Measurements from ENCODE around the gene EYA2. TPM values are rescaled to one million over a fixed set of nuclear protein-coding genes. Genes with fewer than 3 reads are reported as not detected.

The EYA2 gene
- total RNA-seq, 1 donor = 17.7 TPM

DNA sequence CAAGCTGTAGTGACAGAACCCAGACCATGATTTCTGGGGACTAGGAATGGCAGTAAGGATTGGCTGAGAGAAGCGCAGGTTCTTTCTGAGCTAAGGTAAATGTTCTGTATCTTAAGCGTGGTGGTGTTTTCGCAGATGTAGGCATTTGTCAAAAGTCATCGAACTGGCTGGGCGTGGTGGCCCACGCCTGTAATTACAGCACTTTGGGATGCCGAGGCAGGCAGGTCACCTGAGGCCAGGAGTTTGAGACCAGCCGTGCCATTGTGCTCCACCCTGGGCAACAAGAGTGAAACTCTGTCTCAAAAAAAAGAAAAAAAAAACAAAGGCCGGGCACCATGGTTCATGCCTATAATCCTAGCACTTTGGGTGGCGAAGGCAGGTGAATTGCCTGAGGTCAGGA is 40.7 kb upstream of the EYA2 start:
- no peaks in the 10 kb centered on the region for H4K20me1 ChIP-seq (ENCODE audit: insufficient read depth, low read length)
- H3K4me3 ChIP-seq (ENCODE audit: insufficient read depth, low read length) = no peak overlapping the region
- TF ChIP-seq, protein P1, sequence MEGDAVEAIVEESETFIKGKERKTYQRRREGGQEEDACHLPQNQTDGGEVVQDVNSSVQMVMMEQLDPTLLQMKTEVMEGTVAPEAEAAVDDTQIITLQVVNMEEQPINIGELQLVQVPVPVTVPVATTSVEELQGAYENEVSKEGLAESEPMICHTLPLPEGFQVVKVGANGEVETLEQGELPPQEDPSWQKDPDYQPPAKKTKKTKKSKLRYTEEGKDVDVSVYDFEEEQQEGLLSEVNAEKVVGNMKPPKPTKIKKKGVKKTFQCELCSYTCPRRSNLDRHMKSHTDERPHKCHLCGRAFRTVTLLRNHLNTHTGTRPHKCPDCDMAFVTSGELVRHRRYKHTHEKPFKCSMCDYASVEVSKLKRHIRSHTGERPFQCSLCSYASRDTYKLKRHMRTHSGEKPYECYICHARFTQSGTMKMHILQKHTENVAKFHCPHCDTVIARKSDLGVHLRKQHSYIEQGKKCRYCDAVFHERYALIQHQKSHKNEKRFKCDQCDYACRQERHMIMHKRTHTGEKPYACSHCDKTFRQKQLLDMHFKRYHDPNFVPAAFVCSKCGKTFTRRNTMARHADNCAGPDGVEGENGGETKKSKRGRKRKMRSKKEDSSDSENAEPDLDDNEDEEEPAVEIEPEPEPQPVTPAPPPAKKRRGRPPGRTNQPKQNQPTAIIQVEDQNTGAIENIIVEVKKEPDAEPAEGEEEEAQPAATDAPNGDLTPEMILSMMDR (IDR thresholded peaks at IDR 0.05; ENCODE audit: extremely low read depth, low read depth, low read length) = no peak
- no peak for DNase-seq (ENCODE audit: insufficient read length, low spot score, missing footprints)
- H3K4me2 ChIP-seq (ENCODE audit: insufficient read depth, low read length) = no peak overlapping the region
- H3K79me2 ChIP-seq (ENCODE audit: insufficient read depth, low read length) = no peaks in the 10 kb centered on the region
- no peak overlapping the region for H3K27ac ChIP-seq (ENCODE audit: low read depth, low read length)
- no peaks in the 10 kb centered on the region for H3K9me3 ChIP-seq (ENCODE audit: low read depth, low read length)
- H3K4me1 ChIP-seq (ENCODE audit: insufficient read depth, low read length) = no peaks in the 10 kb centered on the region
- H2AFZ ChIP-seq (ENCODE audit: low read length) = no peak overlapping the region
- no peaks in the 10 kb centered on the region for H3K36me3 ChIP-seq (ENCODE audit: insufficient read depth, low read length)
- H3K27me3 ChIP-seq (ENCODE audit: insufficient read depth, low read length) = peaks cover 12% of the 10 kb centered on the region

DNA sequence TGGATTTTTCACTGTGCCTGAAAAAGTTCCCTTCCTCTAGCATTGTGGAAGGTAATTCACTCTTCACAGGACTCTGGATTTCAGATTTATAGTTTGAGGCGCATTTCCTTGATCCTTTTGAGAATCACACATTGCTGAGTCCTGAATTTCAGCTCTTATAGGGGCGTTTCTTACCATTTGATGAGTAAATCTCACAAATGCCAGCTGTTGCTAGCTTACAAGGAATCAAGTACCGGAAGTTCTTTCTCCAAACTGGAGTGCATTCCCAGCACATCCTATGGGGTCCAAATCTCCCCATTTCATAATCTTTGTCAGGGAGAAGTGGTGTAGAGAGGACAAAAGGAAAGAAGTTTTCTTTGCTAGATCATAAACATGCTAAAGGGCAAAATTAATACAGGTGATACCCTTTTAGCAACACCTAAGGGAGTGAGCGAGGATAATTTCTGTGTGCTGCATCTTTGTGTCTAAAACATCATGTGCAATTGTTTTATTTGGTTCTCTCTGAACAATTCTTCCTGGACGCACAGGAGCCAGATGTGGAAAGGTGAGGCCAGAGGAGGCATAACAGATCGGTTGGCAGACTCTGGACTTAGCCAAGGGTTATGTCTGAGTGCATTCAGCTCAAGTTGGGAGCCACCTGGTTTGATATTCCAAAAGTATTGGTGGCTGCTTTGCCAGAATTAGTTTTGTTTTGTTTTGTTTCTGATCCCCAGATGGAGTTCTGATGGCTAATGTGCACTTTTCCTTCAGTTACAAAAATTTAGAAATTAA is 37.4 kb upstream of the EYA2 start:
- no peaks in the 10 kb centered on the region for H4K20me1 ChIP-seq (ENCODE audit: insufficient read depth, low read length)
- TF ChIP-seq, protein P1 (IDR thresholded peaks at IDR 0.05; ENCODE audit: extremely low read depth, low read depth, low read length) = no peak
- H3K36me3 ChIP-seq (ENCODE audit: insufficient read depth, low read length) = no peaks in the 10 kb centered on the region
- H3K27me3 ChIP-seq (ENCODE audit: insufficient read depth, low read length) = peaks cover 3% of the 10 kb centered on the region
- no peak for DNase-seq (ENCODE audit: insufficient read length, low spot score, missing footprints)
- no peaks in the 10 kb centered on the region for H3K79me2 ChIP-seq (ENCODE audit: insufficient read depth, low read length)
- no peak overlapping the region for H3K4me3 ChIP-seq (ENCODE audit: insufficient read depth, low read length)
- no peak overlapping the region for H2AFZ ChIP-seq (ENCODE audit: low read length)
- no peak overlapping the region for H3K4me2 ChIP-seq (ENCODE audit: insufficient read depth, low read length)
- no peaks in the 10 kb centered on the region for H3K9me3 ChIP-seq (ENCODE audit: low read depth, low read length)
- no peak overlapping the region for H3K27ac ChIP-seq (ENCODE audit: low read depth, low read length)
- no peaks in the 10 kb centered on the region for H3K4me1 ChIP-seq (ENCODE audit: insufficient read depth, low read length)

DNA sequence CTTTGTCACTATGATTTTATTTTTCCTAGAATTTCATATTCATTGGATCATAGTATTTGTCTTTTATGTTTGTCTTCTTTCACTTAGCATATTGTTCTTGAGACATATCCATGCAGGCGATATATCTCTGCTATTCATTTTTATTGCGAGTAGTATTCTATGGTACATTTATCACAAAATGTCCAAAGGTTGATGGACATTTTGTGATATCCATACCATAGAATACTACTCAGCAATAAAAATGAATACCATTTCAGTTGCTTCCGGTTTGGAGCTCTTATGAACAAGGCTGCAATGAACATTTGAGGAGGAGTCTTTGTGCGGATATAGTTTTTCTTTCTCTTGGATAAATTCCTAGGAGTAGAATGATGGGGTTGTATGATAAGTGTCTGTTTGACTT is 28.8 kb upstream of the EYA2 start:
- Histone ChIP-seq H3K36me3 (ENCODE audit: insufficient read depth, low read length) (no peaks in the 10 kb centered on the region), H3K27ac (ENCODE audit: low read depth, low read length) (no peak overlapping the region), H3K4me3 (ENCODE audit: insufficient read depth, low read length) (no peak overlapping the region), H3K79me2 (ENCODE audit: insufficient read depth, low read length) (no peaks in the 10 kb centered on the region), H2AFZ (ENCODE audit: low read length) (no peak overlapping the region), H4K20me1 (ENCODE audit: insufficient read depth, low read length) (no peaks in the 10 kb centered on the region), H3K4me1 (ENCODE audit: insufficient read depth, low read length) (no peaks in the 10 kb centered on the region), H3K27me3 (ENCODE audit: insufficient read depth, low read length) (no peaks in the 10 kb centered on the region), H3K4me2 (ENCODE audit: insufficient read depth, low read length) (no peak overlapping the region), H3K9me3 (ENCODE audit: low read depth, low read length) (no peaks in the 10 kb centered on the region)
- TF ChIP-seq, protein P1 (IDR thresholded peaks at IDR 0.05; ENCODE audit: extremely low read depth, low read depth, low read length) = no peak
- DNase-seq (ENCODE audit: insufficient read length, low spot score, missing footprints) = no peak

DNA sequence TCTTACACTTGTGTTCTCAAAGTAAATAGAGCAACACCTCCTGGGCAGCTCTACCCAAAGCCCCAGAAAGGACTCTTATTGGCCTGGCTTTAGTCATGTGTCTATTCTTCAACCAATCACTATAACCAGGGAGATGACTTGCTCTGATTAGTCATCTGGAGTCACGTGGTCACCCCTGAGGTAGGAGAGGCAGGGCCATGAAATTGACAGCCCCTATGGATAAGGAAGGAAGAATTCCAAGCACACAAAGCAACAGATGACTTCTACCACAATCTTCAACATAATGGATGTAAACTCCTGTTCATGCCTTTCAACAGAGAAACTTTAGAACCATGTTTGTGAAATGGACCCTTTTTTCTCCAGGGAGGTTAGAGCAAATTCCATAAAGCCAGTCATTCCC is 24.6 kb upstream of the EYA2 start:
- Histone ChIP-seq H4K20me1 (ENCODE audit: insufficient read depth, low read length) (no peaks in the 10 kb centered on the region), H3K4me3 (ENCODE audit: insufficient read depth, low read length) (no peak overlapping the region), H3K4me1 (ENCODE audit: insufficient read depth, low read length) (no peaks in the 10 kb centered on the region), H3K36me3 (ENCODE audit: insufficient read depth, low read length) (no peaks in the 10 kb centered on the region), H3K4me2 (ENCODE audit: insufficient read depth, low read length) (no peak overlapping the region), H3K9me3 (ENCODE audit: low read depth, low read length) (no peaks in the 10 kb centered on the region), H3K79me2 (ENCODE audit: insufficient read depth, low read length) (no peaks in the 10 kb centered on the region), H3K27ac (ENCODE audit: low read depth, low read length) (no peak overlapping the region), H2AFZ (ENCODE audit: low read length) (no peak overlapping the region), H3K27me3 (ENCODE audit: insufficient read depth, low read length) (no peaks in the 10 kb centered on the region)
- DNase-seq (ENCODE audit: insufficient read length, low spot score, missing footprints) = no peak
- TF ChIP-seq, protein P1 (IDR thresholded peaks at IDR 0.05; ENCODE audit: extremely low read depth, low read depth, low read length) = no peak
